Calu3 (cell line): ENCODE results near the gene TTC32. TPM values are rescaled to one million over a fixed set of nuclear protein-coding genes. Genes with fewer than 3 reads are reported as not detected.
A peak's percentile ranks its signal among the peaks of the same experiment; 100 is the strongest.

Experiments used
- BruUV-seq: library from RNA; stranded (reverse); fragments of 400-500 nt; replicated peaks from 2 replicates; lab custom pipeline; 2021; lab: Mats Ljungman, UMichigan
- CTCF ChIA-PET: fragments of 300-600 bp; sonication (Branson Sonifier 250); formaldehyde crosslinking; loops from one replicate; lab custom pipeline; 2022; ENCODE audit warnings: antibody characterized with exemption; lab: Charles Lee
- DNase-seq: peaks from one replicate; pipeline ENCODE4 v3.0.0; 2022
- H3K27ac Mint-ChIP-seq: one replicate; pipeline ENCODE4 v1.8.0; 2022; ENCODE audit warnings: mixed read lengths; ENCODE audit not compliant: unreplicated experiment
- H3K27me3 Mint-ChIP-seq: one replicate; pipeline ENCODE4 v1.8.0; 2022; ENCODE audit warnings: mixed read lengths; ENCODE audit not compliant: unreplicated experiment
- H3K36me3 Mint-ChIP-seq: one replicate; pipeline ENCODE4 v1.8.0; 2022; ENCODE audit warnings: mild to moderate bottlenecking, moderate library complexity, mixed read lengths; ENCODE audit not compliant: insufficient read depth, unreplicated experiment
- H3K4me1 Mint-ChIP-seq: one replicate; pipeline ENCODE4 v1.8.0; 2022; ENCODE audit warnings: mild to moderate bottlenecking, low read depth, mixed read lengths; ENCODE audit not compliant: unreplicated experiment
- H3K4me3 Mint-ChIP-seq: one replicate; pipeline ENCODE4 v1.8.0; 2022; ENCODE audit warnings: mild to moderate bottlenecking, low read depth, moderate library complexity, mixed read lengths; ENCODE audit not compliant: unreplicated experiment
- H3K9me3 Mint-ChIP-seq: one replicate; pipeline ENCODE4 v1.8.0; 2022; ENCODE audit warnings: low read depth, mixed read lengths; ENCODE audit not compliant: unreplicated experiment
- CTCF ChIP-seq: fragments of 200-600 bp; IDR thresholded peaks from one replicate; pipeline ENCODE4 v1.8.0; 2022; ENCODE audit warnings: antibody characterized with exemption; ENCODE audit not compliant: unreplicated experiment
- intact Hi-C: fragments of 100-400 bp; cut with micrococcal nuclease; formaldehyde crosslinking; loops from one replicate; pipeline ENCODE4 v1.10.0; 2022; ENCODE audit not compliant: unreplicated experiment
- total RNA-seq: library from RNA; stranded (reverse); gene quantifications from 2 replicates; pipeline ENCODE4 v1.2.3, GENCODE V29; 2022

Gene TTC32
- total RNA-seq, 1 experiment from 2014 or later: 13.6 TPM

- no peak for DNase-seq
- H3K27me3 Mint-ChIP-seq: no peaks in the 10 kb centered on the region
- CTCF ChIA-PET: no interaction called here
- intact Hi-C loops: no loop called here
- no peak for TF ChIP-seq CTCF
- H3K4me3 Mint-ChIP-seq: no peak overlapping the region
- BruUV-seq: no TSS peak
- peaks cover 10% of the 10 kb centered on the region for H3K4me1 Mint-ChIP-seq
- no peak overlapping the region for H3K27ac Mint-ChIP-seq
- H3K36me3 Mint-ChIP-seq: peaks cover 6% of the 10 kb centered on the region
- peaks cover 2% of the 10 kb centered on the region for H3K9me3 Mint-ChIP-seq
These were observed 14.7 kb upstream of the TTC32 start for GRCh38 chr2:19916385-19916950.

- Mint-ChIP-seq H3K27me3 (no peaks in the 10 kb centered on the region), H3K36me3 (peaks cover 9% of the 10 kb centered on the region), H3K4me1 (peaks cover 19% of the 10 kb centered on the region), H3K9me3 (peaks cover 2% of the 10 kb centered on the region), H3K27ac (no peak overlapping the region), H3K4me3 (no peak overlapping the region)
- DNase-seq: no peak
- intact Hi-C loops: no loop called here
- BruUV-seq: no TSS peak
- TF ChIP-seq CTCF: no peak
- CTCF ChIA-PET: no interaction called here
These were observed 12.6 kb upstream of the TTC32 start for GRCh38 chr2:19914266-19914975.

GRCh38 chr2:19911808-19912509 lies 10.2 kb upstream of the TTC32 start:
- CTCF ChIA-PET: interaction anchor here (0.6 to 1.5 kb wide), 2 partner anchors 21 to 1487 kb away, joined by 3 to 5 read pairs; no protein-coding TSS in a partner anchor

More at GRCh38 chr2:19911808-19912509, 10.2 kb upstream of the TTC32 start:
- H3K4me3 Mint-ChIP-seq: no peak overlapping the region
- no peak for TF ChIP-seq CTCF
- H3K27ac Mint-ChIP-seq: peak overlapping the region; percentile 45
- DNase-seq: peak; percentile 63
- intact Hi-C loops: loop anchor here (1.0 kb wide), 1 partner anchor 21 kb away; no protein-coding TSS in a partner anchor
- H3K27me3 Mint-ChIP-seq: no peaks in the 10 kb centered on the region
- no peaks in the 10 kb centered on the region for H3K9me3 Mint-ChIP-seq
- BruUV-seq: no TSS peak
- peaks cover 9% of the 10 kb centered on the region for H3K36me3 Mint-ChIP-seq
- peaks cover 19% of the 10 kb centered on the region for H3K4me1 Mint-ChIP-seq
